ENCODE measurements around the gene MRPS21.

Gene MRPS21

DNA sequence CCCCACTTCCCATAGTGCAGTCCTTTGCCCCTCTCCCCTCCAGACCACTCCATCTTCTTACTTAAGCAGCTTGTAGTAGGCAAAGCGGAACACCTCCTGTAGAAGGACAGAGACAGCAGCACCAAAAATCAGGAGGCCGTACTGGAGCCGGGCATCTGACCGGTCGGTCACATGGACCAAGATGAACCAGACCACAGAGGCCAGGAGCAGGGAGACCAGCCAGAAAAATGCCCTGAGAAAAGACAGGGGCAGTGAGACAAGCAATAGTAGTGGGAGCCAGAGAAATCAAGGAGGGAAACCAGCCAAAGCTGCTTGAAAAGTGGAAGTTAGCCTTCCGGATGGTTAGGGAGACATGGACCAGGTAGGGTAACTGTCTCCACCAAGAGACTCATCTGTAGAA lies 25.8 kb upstream of the MRPS21 start:
- no peaks in the 10 kb centered on the region for H3K27me3 ChIP-seq (ENCODE audit: control insufficient read depth, insufficient read depth, low read length)
- H3K36me3 ChIP-seq (ENCODE audit: control insufficient read depth, insufficient read depth, low read length) = no peaks in the 10 kb centered on the region
- H3K4me1 ChIP-seq (ENCODE audit: control insufficient read depth, insufficient read depth, low read length) = peaks cover 25% of the 10 kb centered on the region
- no peaks in the 10 kb centered on the region for H3K9me3 ChIP-seq (ENCODE audit: control insufficient read depth, low read length)
- peak overlapping the region; percentile 98 for H3K4me3 ChIP-seq (ENCODE audit: low read length)
- H3K9ac ChIP-seq (ENCODE audit: low read length) = peak overlapping the region; percentile 100

DNA sequence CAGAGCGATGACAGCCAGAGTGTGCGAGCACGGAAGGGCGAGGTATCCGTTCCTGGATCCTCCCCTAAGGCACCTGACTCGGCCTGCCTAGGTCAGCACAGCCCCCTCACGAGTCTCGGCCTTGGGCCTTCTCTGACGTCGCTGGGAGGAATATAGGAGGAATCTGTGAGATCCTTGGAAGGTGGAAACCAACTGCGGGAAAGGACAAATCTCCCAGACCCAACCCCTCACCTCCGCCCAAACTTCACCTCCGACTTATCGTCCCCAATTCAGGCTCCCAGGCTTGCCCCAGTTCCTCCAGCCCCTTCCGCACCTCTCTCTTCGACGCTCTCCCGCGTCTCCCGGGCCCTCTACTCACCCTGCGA lies 25.3 kb upstream of the MRPS21 start:
- Histone ChIP-seq H3K4me1 (ENCODE audit: control insufficient read depth, insufficient read depth, low read length) (peaks cover 20% of the 10 kb centered on the region), H3K9me3 (ENCODE audit: control insufficient read depth, low read length) (no peaks in the 10 kb centered on the region), H3K27me3 (ENCODE audit: control insufficient read depth, insufficient read depth, low read length) (no peaks in the 10 kb centered on the region), H3K4me3 (ENCODE audit: low read length) (peak overlapping the region; percentile 98), H3K36me3 (ENCODE audit: control insufficient read depth, insufficient read depth, low read length) (no peaks in the 10 kb centered on the region), H3K9ac (ENCODE audit: low read length) (peak overlapping the region; percentile 100)

DNA sequence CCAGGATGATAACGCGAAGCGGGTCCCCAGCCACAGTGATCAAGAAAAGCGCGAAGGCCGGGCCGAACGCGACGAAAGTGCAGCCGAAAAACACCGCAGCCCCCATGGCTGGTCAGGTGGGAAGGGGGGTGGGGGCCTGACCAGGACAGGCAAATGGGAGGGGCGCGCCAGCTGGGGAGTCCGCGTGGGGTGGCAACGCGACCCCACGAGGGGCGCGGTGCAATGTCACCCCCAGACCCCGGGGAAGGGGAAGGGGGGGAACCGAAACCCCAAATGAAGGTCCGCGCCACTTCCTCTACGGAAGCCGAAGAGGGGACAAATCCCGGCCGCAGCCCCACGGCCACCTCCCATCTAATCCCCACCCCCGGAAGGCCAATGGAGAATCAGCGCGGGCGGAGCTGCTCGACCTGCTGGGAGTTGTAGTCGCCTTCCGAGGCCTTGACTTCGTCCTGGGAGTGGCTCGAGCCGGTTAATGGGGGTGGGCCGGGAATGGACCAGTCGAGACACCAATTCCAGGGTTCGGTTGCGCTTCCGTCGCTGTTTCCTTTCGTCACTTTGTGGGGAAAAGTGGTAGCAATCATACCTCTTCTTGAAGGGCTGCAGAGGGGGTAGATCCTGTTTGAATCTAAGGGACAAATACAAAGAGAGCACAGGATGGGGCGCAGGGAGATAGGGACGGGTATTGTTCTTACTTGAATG lies 24.8 kb upstream of the MRPS21 start, which contains the start of gene APH1A:
APH1A (minus strand) TSS at position 312 of the 699 bp plus-strand sequence; CDS start at position 106, 206 bp downstream.
- no peaks in the 10 kb centered on the region for H3K36me3 ChIP-seq (ENCODE audit: control insufficient read depth, insufficient read depth, low read length)
- peak within 1 kb of the TSS; percentile 98 for H3K4me3 ChIP-seq (ENCODE audit: low read length)
- no peaks in the 10 kb centered on the region for H3K27me3 ChIP-seq (ENCODE audit: control insufficient read depth, insufficient read depth, low read length)
- H3K4me1 ChIP-seq (ENCODE audit: control insufficient read depth, insufficient read depth, low read length) = peaks cover 18% of the 10 kb centered on the region
- no peaks in the 10 kb centered on the region for H3K9me3 ChIP-seq (ENCODE audit: control insufficient read depth, low read length)
- peak within 1 kb of the TSS; percentile 100 for H3K9ac ChIP-seq (ENCODE audit: low read length)

DNA sequence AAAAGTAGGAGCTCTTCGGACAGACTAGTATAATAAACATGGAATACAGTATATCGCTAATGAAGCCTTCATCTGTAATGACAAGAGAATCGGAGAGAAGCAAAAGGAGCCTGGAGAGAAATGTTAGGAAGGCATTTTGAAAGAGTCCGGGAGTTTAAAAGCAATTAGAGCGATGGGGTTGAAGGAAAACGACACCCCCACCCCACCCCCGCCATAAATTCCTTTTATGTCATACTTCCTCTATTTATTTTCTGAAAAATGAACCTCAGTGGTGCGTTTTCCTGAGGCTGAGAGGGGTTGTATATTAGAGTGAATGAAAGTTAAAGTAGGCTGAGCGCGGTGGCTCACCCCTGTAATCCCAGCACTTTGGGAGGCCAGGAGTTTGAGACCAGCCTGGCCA lies 24.2 kb upstream of the MRPS21 start:
- Histone ChIP-seq H3K4me3 (ENCODE audit: low read length) (peak overlapping the region; percentile 98), H3K27me3 (ENCODE audit: control insufficient read depth, insufficient read depth, low read length) (no peaks in the 10 kb centered on the region), H3K9ac (ENCODE audit: low read length) (peak overlapping the region; percentile 100), H3K9me3 (ENCODE audit: control insufficient read depth, low read length) (no peaks in the 10 kb centered on the region), H3K36me3 (ENCODE audit: control insufficient read depth, insufficient read depth, low read length) (no peaks in the 10 kb centered on the region), H3K4me1 (ENCODE audit: control insufficient read depth, insufficient read depth, low read length) (peaks cover 18% of the 10 kb centered on the region)

DNA sequence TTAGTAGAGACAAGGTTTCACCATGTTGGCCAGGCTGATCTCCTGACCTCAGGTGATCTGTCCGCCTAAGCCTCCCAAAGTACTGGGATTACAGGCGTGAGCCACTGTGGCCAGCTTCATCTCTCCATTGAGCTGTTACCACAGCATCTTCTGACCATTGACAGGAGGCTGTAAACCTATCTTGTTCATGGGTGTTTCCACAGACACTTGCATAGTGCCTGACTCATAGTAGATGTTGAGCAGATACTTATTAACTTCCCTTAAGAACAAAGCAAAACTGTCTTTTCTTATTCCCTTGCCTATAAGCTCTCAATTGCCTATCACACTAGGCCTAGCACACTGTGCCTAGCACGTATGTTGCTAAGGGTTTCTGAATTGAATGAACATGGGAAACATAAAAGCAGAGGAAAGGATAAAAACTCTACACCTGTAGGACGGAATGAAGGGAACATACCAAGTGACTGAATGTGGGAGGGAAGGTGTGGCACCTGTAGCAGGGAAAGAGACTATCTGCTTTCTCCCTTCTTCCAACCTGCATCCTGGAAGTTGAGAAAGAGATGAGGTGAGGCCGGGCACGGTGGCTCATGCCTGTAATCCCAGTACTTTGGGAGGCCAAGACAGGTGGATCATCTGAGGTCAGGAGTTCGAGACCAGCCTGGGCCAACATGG lies 22.2 kb upstream of the MRPS21 start:
- H3K4me3 ChIP-seq (ENCODE audit: low read length) = no peak overlapping the region
- no peaks in the 10 kb centered on the region for H3K36me3 ChIP-seq (ENCODE audit: control insufficient read depth, insufficient read depth, low read length)
- no peak overlapping the region for H3K9ac ChIP-seq (ENCODE audit: low read length)
- H3K9me3 ChIP-seq (ENCODE audit: control insufficient read depth, low read length) = no peaks in the 10 kb centered on the region
- H3K4me1 ChIP-seq (ENCODE audit: control insufficient read depth, insufficient read depth, low read length) = peaks cover 18% of the 10 kb centered on the region
- no peaks in the 10 kb centered on the region for H3K27me3 ChIP-seq (ENCODE audit: control insufficient read depth, insufficient read depth, low read length)

DNA sequence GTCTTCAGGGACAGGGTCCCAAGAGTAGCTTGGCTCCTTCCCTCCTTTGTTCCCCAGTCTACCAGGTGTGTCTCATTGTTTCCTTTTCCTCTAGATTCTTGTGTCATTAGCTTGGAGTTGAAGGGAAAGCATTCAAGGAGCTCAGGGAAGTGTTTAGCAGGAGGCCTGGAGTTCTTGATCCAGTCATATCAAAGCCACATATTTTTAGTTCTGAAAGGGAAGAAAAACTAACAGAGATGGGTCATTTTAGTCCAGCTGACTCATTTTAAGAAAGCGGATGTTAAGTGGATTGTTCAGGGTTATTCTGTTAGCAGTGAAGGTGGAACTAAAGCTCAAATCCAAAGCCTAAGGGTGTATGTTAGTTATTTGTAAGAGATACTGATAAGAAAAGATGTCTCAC lies 20.4 kb upstream of the MRPS21 start:
- Histone ChIP-seq H3K36me3 (ENCODE audit: control insufficient read depth, insufficient read depth, low read length) (no peaks in the 10 kb centered on the region), H3K4me3 (ENCODE audit: low read length) (no peak overlapping the region), H3K27me3 (ENCODE audit: control insufficient read depth, insufficient read depth, low read length) (no peaks in the 10 kb centered on the region), H3K9me3 (ENCODE audit: control insufficient read depth, low read length) (no peaks in the 10 kb centered on the region), H3K9ac (ENCODE audit: low read length) (no peak overlapping the region), H3K4me1 (ENCODE audit: control insufficient read depth, insufficient read depth, low read length) (peaks cover 8% of the 10 kb centered on the region)

DNA sequence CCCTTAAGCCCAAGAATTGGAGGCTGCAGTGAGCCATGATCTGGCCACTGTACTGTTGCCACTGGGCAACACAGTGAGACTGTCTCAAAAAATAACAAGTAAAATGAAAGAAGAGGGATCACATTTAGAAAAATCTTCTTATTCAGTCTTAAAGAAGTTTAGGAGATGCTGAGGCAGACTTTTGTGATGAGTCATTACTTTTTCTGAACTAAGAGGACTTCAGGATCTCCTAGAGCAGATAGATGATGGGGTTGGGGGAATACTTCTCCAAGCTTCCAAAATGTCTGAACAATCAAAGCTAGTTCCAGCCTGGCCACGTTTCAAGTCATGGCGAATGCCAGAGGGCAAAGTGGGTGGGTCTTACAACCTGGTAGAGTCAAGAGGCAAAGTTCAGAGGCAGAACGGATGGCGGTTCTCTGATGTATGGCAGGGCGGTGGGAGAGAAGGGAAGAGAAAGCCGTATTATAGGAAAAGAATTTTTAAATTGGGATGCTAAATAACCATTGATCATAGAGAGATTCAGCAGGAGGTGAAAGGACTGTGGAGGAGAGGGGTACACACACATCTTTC lies 13.4 kb upstream of the MRPS21 start:
- Histone ChIP-seq H3K4me3 (ENCODE audit: low read length) (no peak overlapping the region), H3K9me3 (ENCODE audit: control insufficient read depth, low read length) (no peaks in the 10 kb centered on the region), H3K4me1 (ENCODE audit: control insufficient read depth, insufficient read depth, low read length) (peaks cover 31% of the 10 kb centered on the region)

DNA sequence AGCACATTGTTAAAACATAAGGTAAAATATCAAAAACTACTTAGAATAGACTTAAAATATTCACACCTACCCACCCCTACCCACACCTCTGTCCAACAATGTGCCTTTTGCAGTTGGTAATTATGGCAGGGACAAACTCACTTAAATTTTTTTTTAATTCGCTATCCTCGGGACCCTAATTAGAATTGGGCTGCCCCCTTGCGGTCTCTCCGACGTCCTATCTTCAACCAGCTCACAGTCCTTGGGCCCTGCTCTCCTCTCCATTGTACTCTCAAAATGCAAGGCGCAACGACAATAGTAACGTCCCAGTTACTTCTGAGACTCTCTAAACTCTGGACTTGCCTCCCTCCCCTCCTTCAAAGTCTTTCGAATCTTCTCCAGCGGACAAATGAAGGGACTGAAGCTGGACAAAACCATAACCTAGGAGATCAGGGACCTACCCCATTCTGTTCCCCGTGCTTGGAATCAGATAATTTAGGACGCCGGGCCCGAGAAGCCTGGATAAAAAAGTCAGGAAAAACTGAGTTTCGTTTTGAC lies 12.4 kb upstream of the MRPS21 start:
- no peaks in the 10 kb centered on the region for H3K9me3 ChIP-seq (ENCODE audit: control insufficient read depth, low read length)
- H3K9ac ChIP-seq (ENCODE audit: low read length) = peak overlapping the region; percentile 85
- H3K27me3 ChIP-seq (ENCODE audit: control insufficient read depth, insufficient read depth, low read length) = no peaks in the 10 kb centered on the region
- peaks cover 31% of the 10 kb centered on the region for H3K4me1 ChIP-seq (ENCODE audit: control insufficient read depth, insufficient read depth, low read length)
- peak overlapping the region; percentile 60 for H3K4me3 ChIP-seq (ENCODE audit: low read length)
- H3K36me3 ChIP-seq (ENCODE audit: control insufficient read depth, insufficient read depth, low read length) = no peaks in the 10 kb centered on the region

More for the DNA sequence above, 13.4 kb upstream of the MRPS21 start:
- no peaks in the 10 kb centered on the region for H3K36me3 ChIP-seq (ENCODE audit: control insufficient read depth, insufficient read depth, low read length)
- H3K27me3 ChIP-seq (ENCODE audit: control insufficient read depth, insufficient read depth, low read length) = no peaks in the 10 kb centered on the region
- no peak overlapping the region for H3K9ac ChIP-seq (ENCODE audit: low read length)

DNA sequence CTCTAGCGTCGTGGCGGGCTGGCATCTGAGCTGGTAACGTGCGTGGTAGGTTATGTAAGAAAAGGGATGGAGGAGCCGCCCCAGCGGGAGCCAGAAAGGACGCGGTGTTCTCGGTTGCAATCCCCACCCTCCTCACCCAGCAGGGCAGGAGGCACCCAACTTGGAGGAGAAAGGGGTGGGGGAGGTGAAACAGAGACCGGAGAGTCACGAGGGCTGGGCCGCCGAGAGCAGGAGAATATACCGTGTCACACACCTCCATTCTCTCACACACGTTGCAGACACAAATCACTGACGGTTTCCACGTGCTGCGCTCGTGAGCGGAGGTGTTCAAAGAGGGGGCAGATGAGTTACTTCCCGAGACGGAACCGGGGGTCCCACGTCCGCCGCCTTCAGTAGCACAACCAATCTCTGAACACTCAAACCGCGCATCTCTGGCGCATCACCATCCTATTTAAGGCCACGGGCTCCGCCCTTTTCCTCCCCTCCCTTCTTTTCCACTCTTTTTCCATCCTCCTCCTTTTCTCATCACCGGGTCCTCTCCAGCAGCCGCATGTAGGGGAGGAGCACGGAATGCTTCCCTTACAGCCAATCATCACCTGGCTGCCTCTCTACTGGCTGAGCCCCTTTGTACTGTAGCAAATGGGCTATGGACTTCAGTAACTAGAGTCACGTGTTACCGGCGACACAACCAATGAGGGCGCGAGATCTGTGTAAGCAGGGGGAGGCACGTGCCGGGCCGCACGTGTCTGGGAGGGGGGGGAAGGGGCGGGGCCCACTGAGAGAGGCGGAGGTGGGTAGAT lies 11.7 kb upstream of the MRPS21 start, which contains the start of gene CIART:
CIART (plus strand) TSS at position 797 of the 800 bp plus-strand sequence. CDS start 714 bp downstream, outside the sequence.
- H3K4me1 ChIP-seq (ENCODE audit: control insufficient read depth, insufficient read depth, low read length) = peaks cover 31% of the 10 kb centered on the region
- no peaks in the 10 kb centered on the region for H3K36me3 ChIP-seq (ENCODE audit: control insufficient read depth, insufficient read depth, low read length)
- peak within 1 kb of the TSS; percentile 90 for H3K4me3 ChIP-seq (ENCODE audit: low read length)
- no peaks in the 10 kb centered on the region for H3K27me3 ChIP-seq (ENCODE audit: control insufficient read depth, insufficient read depth, low read length)
- peak within 1 kb of the TSS; percentile 85 for H3K9ac ChIP-seq (ENCODE audit: low read length)
- no peaks in the 10 kb centered on the region for H3K9me3 ChIP-seq (ENCODE audit: control insufficient read depth, low read length)

DNA sequence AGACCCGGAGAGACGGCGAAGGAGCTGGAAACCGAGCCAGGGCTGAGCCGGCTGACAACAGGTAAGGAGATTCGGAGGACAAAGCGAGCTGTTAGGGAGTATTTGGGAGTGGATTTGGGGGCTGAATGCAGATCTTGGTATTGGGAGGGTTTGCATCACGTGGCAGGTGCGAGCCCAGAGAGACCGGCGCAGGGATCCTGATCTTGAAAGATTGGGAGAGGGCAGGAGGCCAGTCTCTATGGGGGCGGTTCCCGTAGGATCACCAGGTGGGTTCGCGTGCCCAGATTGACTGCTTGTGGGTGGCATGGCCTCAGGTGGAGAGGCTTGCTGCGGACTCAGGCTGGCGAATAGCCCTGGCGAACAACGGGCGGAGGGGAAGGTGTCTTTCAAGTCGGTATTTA lies 11.1 kb upstream of the MRPS21 start:
- no peaks in the 10 kb centered on the region for H3K36me3 ChIP-seq (ENCODE audit: control insufficient read depth, insufficient read depth, low read length)
- peaks cover 31% of the 10 kb centered on the region for H3K4me1 ChIP-seq (ENCODE audit: control insufficient read depth, insufficient read depth, low read length)
- peak overlapping the region; percentile 71 for H3K9ac ChIP-seq (ENCODE audit: low read length)
- H3K27me3 ChIP-seq (ENCODE audit: control insufficient read depth, insufficient read depth, low read length) = no peaks in the 10 kb centered on the region
- H3K9me3 ChIP-seq (ENCODE audit: control insufficient read depth, low read length) = no peaks in the 10 kb centered on the region
- H3K4me3 ChIP-seq (ENCODE audit: low read length) = peak overlapping the region; percentile 90

DNA sequence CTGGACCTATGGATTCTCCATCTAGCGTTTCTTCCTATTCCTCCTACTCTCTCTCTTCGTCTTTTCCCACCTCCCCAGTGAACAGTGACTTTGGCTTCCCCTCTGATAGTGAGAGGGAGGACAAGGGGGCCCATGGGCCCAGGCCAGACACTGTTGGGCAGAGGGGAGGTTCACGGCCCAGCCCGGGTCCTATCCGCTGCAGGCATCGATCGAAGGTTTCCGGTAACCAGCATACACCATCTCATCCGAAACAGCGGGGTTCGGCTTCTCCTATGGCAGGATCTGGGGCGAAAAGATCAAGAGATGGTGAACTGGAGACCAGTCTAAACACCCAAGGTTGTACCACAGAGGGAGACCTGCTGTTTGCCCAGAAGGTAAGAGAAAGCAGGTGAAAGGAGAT lies 10.4 kb upstream of the MRPS21 start:
- peaks cover 31% of the 10 kb centered on the region for H3K4me1 ChIP-seq (ENCODE audit: control insufficient read depth, insufficient read depth, low read length)
- no peaks in the 10 kb centered on the region for H3K27me3 ChIP-seq (ENCODE audit: control insufficient read depth, insufficient read depth, low read length)
- peak overlapping the region; percentile 71 for H3K9ac ChIP-seq (ENCODE audit: low read length)
- peak overlapping the region; percentile 90 for H3K4me3 ChIP-seq (ENCODE audit: low read length)
- no peaks in the 10 kb centered on the region for H3K9me3 ChIP-seq (ENCODE audit: control insufficient read depth, low read length)
- no peaks in the 10 kb centered on the region for H3K36me3 ChIP-seq (ENCODE audit: control insufficient read depth, insufficient read depth, low read length)
